HepG2 (cell line): ENCODE measurements around the gene LDAH. TPM values are rescaled to one million over a fixed set of nuclear protein-coding genes. Genes with fewer than 3 reads are reported as not detected.

Experiments used
- ATAC-seq: fragments of 200-7000 bp; cut with Tn5 transposase; 3 replicates; pipeline ENCODE4 v1.9.1; 2020; ENCODE audit warnings: mild to moderate bottlenecking, moderate library complexity
- BruUV-seq: library from RNA; stranded (reverse); fragments of 400-500 nt; replicated peaks from 2 replicates; lab custom pipeline; 2021; lab: Mats Ljungman, UMichigan
- CTCF ChIA-PET: fragments of 300-600 bp; formaldehyde crosslinking; extraction: SDS; loops from one replicate; lab custom pipeline; 2021; ENCODE audit warnings: low total read pairs, inconsistent platforms, low intra/inter-chr PET ratio; lab: Yijun Ruan, JAX
- POLR2A ChIA-PET: fragments of 350-600 bp; sonication (Branson Sonifier 250); formaldehyde crosslinking; loops from one replicate; lab custom pipeline; 2020; ENCODE audit warnings: antibody characterized with exemption, inconsistent platforms; lab: Yijun Ruan, JAX
- DNase-seq: peaks from one replicate; pipeline ENCODE4 v3.0.0-alpha.2; 2015; ENCODE audit warnings: low spot score
- FAIRE-seq: peaks from 3 replicates; lab custom pipeline; 2011; peaks lifted over from hg19 to GRCh38; lab: Jason Lieb, UNC
- H2AFZ ChIP-seq: one replicate; pipeline ENCODE4 v1.6.1; 2011; ENCODE audit warnings: low read length, inconsistent platforms
- H3K27ac ChIP-seq: fragments of 300-600 bp; 3 replicates; pipeline ENCODE4 v1.8.0; 2011; ENCODE audit warnings: mixed run types, mild to moderate bottlenecking, mixed read lengths, low read length, inconsistent platforms; ENCODE audit not compliant: insufficient read depth; ENCODE audit errors: extremely low read length
- H3K27me3 ChIP-seq, 2 experiments: fragments of 200-600 bp in 1 of 2; 2 replicates in 1 of 2; 3 replicates in 1 of 2; pipeline versions ENCODE4 v1.6.0 to v1.8.0; 2011; ENCODE audit warnings: low read length in 2 of 2, mild to moderate bottlenecking in 2 of 2, moderate library complexity in 2 of 2, inconsistent platforms in 1 of 2; ENCODE audit not compliant: insufficient read depth in 2 of 2, control insufficient read depth in 1 of 2
- H3K36me3 ChIP-seq, 2 experiments: fragments of 200-600 bp in 1 of 2; replicated peaks in 1 of 2; 2 replicates in 1 of 2; 3 replicates in 1 of 2; pipeline versions ENCODE4 v1.5.1 to v1.8.0; 2011; ENCODE audit warnings: low read length in 2 of 2, inconsistent platforms in 1 of 2; ENCODE audit not compliant: insufficient read depth in 2 of 2, control insufficient read depth in 1 of 2
- H3K4me1 ChIP-seq: 2 replicates; pipeline ENCODE4 v1.5.1; 2012; ENCODE audit warnings: low read length, inconsistent platforms; ENCODE audit not compliant: insufficient read depth
- H3K4me2 ChIP-seq: 2 replicates; pipeline ENCODE4 v1.6.0; 2011; ENCODE audit warnings: low read depth, low read length, inconsistent platforms
- H3K4me3 ChIP-seq, 3 experiments: fragments of 200-600 bp in 1 of 3; sonication (generic), shearing (Covaris generic) in 1 of 3; replicated peaks in 1 of 3; 2 replicates each; pipeline ENCODE4 v1.5.1; 2011 to 2016; ENCODE audit warnings: low read length in 3 of 3, inconsistent platforms in 2 of 3, low read depth in 2 of 3, mild to moderate bottlenecking in 2 of 3, control low read depth in 1 of 3, mixed read lengths in 1 of 3; ENCODE audit not compliant: insufficient read depth in 1 of 3
- H3K79me2 ChIP-seq: one replicate; pipeline ENCODE4 v1.6.1; 2011; ENCODE audit warnings: low read length, inconsistent platforms; ENCODE audit not compliant: insufficient read depth
- H3K9ac ChIP-seq: 2 replicates; pipeline ENCODE4 v1.6.0; 2011; ENCODE audit warnings: mild to moderate bottlenecking, low read depth, low read length, inconsistent platforms; ENCODE audit not compliant: insufficient read depth
- H3K9me3 ChIP-seq: 2 replicates; pipeline ENCODE4 v1.5.1; 2012; ENCODE audit warnings: mild to moderate bottlenecking, low read length
- H4K20me1 ChIP-seq: 2 replicates; pipeline ENCODE4 v1.6.0; 2011; ENCODE audit warnings: inconsistent platforms, mild to moderate bottlenecking, low read length, moderate library complexity; ENCODE audit not compliant: insufficient read depth
- ARID2 ChIP-seq: sonication (generic); formaldehyde crosslinking; IDR thresholded peaks from 2 replicates; pipeline ENCODE4 v1.8.1; 2022; ENCODE audit warnings: mild to moderate bottlenecking, missing genetic modification reagents, borderline replicate concordance
- HMG20A ChIP-seq: IDR thresholded peaks from 2 replicates; pipeline ENCODE4 v1.6.1; 2016; ENCODE audit warnings: borderline replicate concordance
- PHF20 ChIP-seq: sonication (generic); formaldehyde crosslinking; IDR thresholded peaks from 2 replicates; pipeline ENCODE4 v1.5.0; 2020; ENCODE audit warnings: mild to moderate bottlenecking, missing genetic modification reagents
- RELA ChIP-seq: sonication (generic); formaldehyde crosslinking; IDR thresholded peaks from 2 replicates; pipeline ENCODE4 v1.4.0; 2020; ENCODE audit warnings: missing genetic modification reagents
- ZFP82 ChIP-seq: sonication (generic); formaldehyde crosslinking; IDR thresholded peaks from 2 replicates; pipeline ENCODE4 v1.5.1; 2020; ENCODE audit warnings: mild to moderate bottlenecking, missing genetic modification reagents, borderline replicate concordance
- ZNF530 ChIP-seq: sonication (generic); formaldehyde crosslinking; IDR thresholded peaks from 2 replicates; pipeline ENCODE4 v1.5.0; 2020; ENCODE audit warnings: low read depth, mild to moderate bottlenecking, missing genetic modification reagents
- WGBS: methylation state at CpG from one replicate; pipeline ENCODE4 v1.1.6; 2017; ENCODE audit warnings: low lambda C conversion rate; 5-methylcytosine and 5-hydroxymethylcytosine counted together
- in situ Hi-C: cut with HindIII; loops from 2 replicates; pipeline ENCODE4 v1.10.0; 2017; ENCODE audit warnings: low pct_unique_long_range_greater_than_20kb; ENCODE audit not compliant: extremely low pct_ligation_motif_present
- intact Hi-C: fragments of 100-400 bp; cut with micrococcal nuclease; formaldehyde crosslinking; loops from one replicate; pipeline ENCODE4 v1.10.0; 2022; ENCODE audit not compliant: unreplicated experiment
- polyA plus RNA-seq, 8 experiments: library from polyadenylated mRNA; depleted of rRNA in 3 of 8; stranded (reverse) in 7 of 8; unstranded in 1 of 8; fragments of >200 nt; fragmentation: Illumina TruSeq in 4 of 8; extraction: Trizol in 4 of 8; gene quantifications; 2 replicates each; pipeline versions ENCODE4 v1.2.1 to v1.2.3, GENCODE V29; 2011 to 2016; ENCODE audit warnings: low read depth in 4 of 8, missing spikeins in 1 of 8, mixed read lengths in 1 of 8; ENCODE audit not compliant: insufficient read depth in 1 of 8
- total RNA-seq, 5 experiments: library from RNA; depleted of rRNA; stranded (reverse); fragments of >200 nt; fragmentation: Illumina TruSeq; extraction: Trizol; gene quantifications; 2 replicates each; pipeline ENCODE4 v1.2.3, GENCODE V29; 2016; ENCODE audit warnings: low read depth in 1 of 5
- TF ChIP-seq, protein P1 (sequence below): sonication (generic); formaldehyde crosslinking; IDR thresholded peaks from 2 replicates; pipeline ENCODE4 v1.8.1; 2023; ENCODE audit warnings: mild to moderate bottlenecking, inconsistent platforms, moderate library complexity, missing genetic modification reagents, borderline replicate concordance
- TF ChIP-seq, protein P2 (sequence below): IDR thresholded peaks from 2 replicates; pipeline ENCODE4 v1.6.1; 2016; ENCODE audit warnings: low read depth, borderline replicate concordance
- TF ChIP-seq, protein P3 (sequence below): sonication (generic); formaldehyde crosslinking; IDR thresholded peaks from 2 replicates; pipeline ENCODE4 v1.5.1; 2020; ENCODE audit warnings: mild to moderate bottlenecking, missing genetic modification reagents, moderate library complexity
- TF ChIP-seq, protein P4 (sequence below): sonication (generic); formaldehyde crosslinking; IDR thresholded peaks from 2 replicates; pipeline ENCODE4 v1.5.0; 2020; ENCODE audit warnings: missing genetic modification reagents

LDAH gene
- total and polyA plus RNA-seq, 2 of the 13 experiments (the other 11 are each of a cell fraction or from before 2014, with no cell fraction given), result 28.8 to 46.2 TPM

DNA sequence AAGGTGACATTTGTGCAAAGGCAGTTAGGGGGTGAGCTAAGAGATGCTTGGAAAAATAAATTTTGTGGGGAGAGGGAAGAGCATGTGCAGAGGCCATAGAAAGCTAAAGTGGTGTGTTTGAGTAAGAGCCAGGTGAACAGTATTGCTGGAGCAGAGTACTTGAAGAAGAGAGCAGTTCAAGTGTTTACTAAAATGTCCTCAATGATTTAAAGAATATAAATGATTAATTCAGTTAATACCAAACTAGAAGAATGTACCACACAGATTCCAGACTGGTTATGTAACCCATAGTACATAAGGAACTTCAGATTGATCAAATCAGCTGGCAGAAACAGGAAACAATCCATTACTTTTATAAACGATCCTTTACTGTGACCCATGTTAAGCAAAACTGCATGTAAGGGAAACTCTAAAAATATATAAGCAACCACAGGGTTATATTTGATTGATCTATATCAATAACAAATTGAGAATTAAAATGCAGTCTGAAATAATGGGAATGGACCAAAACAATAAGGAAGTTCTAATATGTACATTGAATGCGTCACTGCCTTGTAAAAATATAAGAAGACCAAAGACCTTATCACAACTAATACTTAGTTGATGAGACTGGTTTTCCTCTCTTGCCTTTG is 76.9 kb downstream of the LDAH start:
- Histone ChIP-seq H3K9ac (no peak overlapping the region), H3K79me2 (no peaks in the 10 kb centered on the region), H3K36me3 (peaks cover 1 to 8% of the 10 kb centered on the region in 2 experiments; a peak in 2 of 5 replicates), H3K4me1 (peaks cover 11% of the 10 kb centered on the region), H4K20me1 (no peaks in the 10 kb centered on the region), H2AFZ (no peak overlapping the region), H3K27ac (no peak overlapping the region), H3K27me3 (no peaks in the 10 kb centered on the region), H3K4me2 (no peak overlapping the region), H3K9me3 (no peaks in the 10 kb centered on the region), H3K4me3 (no peak overlapping the region)
- POLR2A ChIA-PET, result no interaction called here
- intact Hi-C loops (no loop called here), in situ Hi-C loops (no loop called here)
- 72% methylated on average over 2 of the region's 2 CpGs for WGBS
- FAIRE-seq (no peak), ATAC-seq (no peak), DNase-seq (peak; percentile 12)
- CTCF ChIA-PET, result no interaction called here
- no TSS peak for BruUV-seq
- TF ChIP-seq HMG20A (CRISPR knock-in tag), result 0 out of 2 replicates have a peak, but pooled peaks have one; percentile 17
- TF ChIP-seq, protein P1, sequence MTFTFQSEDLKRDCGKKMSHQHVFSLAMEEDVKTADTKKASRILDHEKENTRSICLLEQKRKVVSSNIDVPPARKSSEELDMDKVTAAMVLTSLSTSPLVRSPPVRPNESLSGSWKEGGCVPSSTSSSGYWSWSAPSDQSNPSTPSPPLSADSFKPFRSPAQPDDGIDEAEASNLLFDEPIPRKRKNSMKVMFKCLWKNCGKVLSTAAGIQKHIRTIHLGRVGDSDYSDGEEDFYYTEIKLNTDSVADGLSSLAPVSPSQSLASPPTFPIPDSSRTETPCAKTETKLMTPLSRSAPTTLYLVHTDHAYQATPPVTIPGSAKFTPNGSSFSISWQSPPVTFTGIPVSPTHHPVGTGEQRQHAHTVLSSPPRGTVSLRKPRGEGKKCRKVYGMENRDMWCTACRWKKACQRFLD (CRISPR knock-in tag), result no peak

DNA sequence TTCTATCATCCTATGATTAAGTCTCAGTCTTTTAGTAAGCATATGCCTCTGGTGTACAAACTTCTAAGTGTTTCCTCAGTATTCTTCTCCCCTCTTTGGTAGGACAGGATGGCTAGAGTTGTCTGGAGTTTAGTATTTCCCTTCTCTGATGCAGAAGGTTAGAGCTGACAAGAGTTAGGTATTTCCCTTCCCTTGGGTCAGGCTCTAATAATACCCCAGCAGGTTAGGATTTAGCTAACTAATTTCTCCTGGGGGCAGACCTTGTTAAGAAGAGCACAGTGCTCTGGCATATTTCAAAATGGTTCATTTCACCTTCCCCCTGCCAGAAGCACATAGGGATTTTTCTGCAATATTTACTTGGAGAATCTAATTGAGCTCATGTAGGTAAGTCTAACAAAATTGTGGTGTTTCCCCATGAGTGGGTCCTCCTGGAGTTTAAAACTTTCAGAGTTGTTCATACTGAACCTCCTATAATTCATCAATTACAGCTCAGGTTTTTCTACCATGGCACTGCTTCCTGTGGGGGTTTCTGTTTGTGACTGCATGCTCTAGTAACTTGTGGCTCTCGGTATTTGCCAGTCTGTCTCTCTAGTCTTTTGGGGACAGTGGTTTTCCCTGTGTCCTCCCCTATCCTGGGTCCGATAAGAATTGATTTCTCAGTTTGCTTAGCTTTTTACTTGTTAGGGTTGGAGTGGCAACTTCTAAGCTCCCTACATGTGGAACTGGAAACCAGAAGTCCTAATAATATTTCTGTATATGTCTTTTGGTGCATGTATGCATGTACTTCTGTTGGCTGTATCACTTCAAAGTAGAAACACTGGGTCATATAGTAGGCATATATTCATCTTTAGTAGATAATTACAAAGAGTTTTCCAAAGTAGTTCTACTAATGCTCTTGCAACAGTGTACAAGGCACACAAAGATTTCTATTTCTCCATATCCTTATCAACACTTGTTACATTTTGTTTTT is 78.2 kb downstream of the LDAH start:
- in situ Hi-C loops (no loop called here), intact Hi-C loops (no loop called here)
- ChIA-PET POLR2A (no interaction called here), CTCF (no interaction called here)
- Histone ChIP-seq H2AFZ (no peak overlapping the region), H3K36me3 (peaks cover 0 to 4% of the 10 kb centered on the region in 2 experiments; a peak in 1 of 5 replicates), H3K9me3 (no peaks in the 10 kb centered on the region), H3K79me2 (no peaks in the 10 kb centered on the region), H3K27ac (no peak overlapping the region), H3K9ac (no peak overlapping the region), H3K27me3 (no peaks in the 10 kb centered on the region), H3K4me1 (peaks cover 11% of the 10 kb centered on the region), H3K4me2 (no peak overlapping the region), H3K4me3 (no peak overlapping the region), H4K20me1 (no peaks in the 10 kb centered on the region)
- ATAC-seq (no peak), DNase-seq (no peak), FAIRE-seq (no peak)
- 95% methylated on average over 2 of the region's 2 CpGs for WGBS
- BruUV-seq, result no TSS peak
- TF ChIP-seq ZFP82 (no peak), ARID2 (CRISPR knock-in tag) (no peak), ZNF530 (CRISPR knock-in tag) (no peak), PHF20 (CRISPR knock-in tag) (no peak), RELA (CRISPR knock-in tag) (no peak)
- TF ChIP-seq, protein P2, sequence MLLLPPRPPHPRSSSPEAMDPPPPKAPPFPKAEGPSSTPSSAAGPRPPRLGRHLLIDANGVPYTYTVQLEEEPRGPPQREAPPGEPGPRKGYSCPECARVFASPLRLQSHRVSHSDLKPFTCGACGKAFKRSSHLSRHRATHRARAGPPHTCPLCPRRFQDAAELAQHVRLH (CRISPR knock-in tag), result no peak
- TF ChIP-seq, protein P3, sequence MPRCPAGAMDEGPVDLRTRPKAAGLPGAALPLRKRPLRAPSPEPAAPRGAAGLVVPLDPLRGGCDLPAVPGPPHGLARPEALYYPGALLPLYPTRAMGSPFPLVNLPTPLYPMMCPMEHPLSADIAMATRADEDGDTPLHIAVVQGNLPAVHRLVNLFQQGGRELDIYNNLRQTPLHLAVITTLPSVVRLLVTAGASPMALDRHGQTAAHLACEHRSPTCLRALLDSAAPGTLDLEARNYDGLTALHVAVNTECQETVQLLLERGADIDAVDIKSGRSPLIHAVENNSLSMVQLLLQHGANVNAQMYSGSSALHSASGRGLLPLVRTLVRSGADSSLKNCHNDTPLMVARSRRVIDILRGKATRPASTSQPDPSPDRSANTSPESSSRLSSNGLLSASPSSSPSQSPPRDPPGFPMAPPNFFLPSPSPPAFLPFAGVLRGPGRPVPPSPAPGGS (CRISPR knock-in tag), result no peak
- TF ChIP-seq, protein P4, sequence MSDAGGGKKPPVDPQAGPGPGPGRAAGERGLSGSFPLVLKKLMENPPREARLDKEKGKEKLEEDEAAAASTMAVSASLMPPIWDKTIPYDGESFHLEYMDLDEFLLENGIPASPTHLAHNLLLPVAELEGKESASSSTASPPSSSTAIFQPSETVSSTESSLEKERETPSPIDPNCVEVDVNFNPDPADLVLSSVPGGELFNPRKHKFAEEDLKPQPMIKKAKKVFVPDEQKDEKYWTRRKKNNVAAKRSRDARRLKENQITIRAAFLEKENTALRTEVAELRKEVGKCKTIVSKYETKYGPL, result no peak
